A673 (cell line): ENCODE data around the gene ICAM3. TPM values are rescaled to one million over a fixed set of nuclear protein-coding genes. Genes with fewer than 3 reads are reported as not detected.

Source experiments
- BruUV-seq: library from RNA; stranded (reverse); fragments of 400-500 nt; replicated peaks from 2 replicates; lab custom pipeline; 2021; lab: Mats Ljungman, UMichigan
- CTCF ChIA-PET: fragments of 300-600 bp; sonication (Branson Sonifier 250); formaldehyde crosslinking; loops from one replicate; lab custom pipeline; 2022; ENCODE audit warnings: antibody characterized with exemption; lab: Charles Lee
- POLR2A ChIA-PET: fragments of 300-600 bp; sonication (Branson Sonifier 250); formaldehyde crosslinking; loops from one replicate; lab custom pipeline; 2022; ENCODE audit warnings: antibody characterized with exemption; ENCODE audit not compliant: low non-redundant PET; lab: Charles Lee
- DNase-seq: peaks from one replicate; pipeline ENCODE4 v3.0.0-alpha.2; 2015; ENCODE audit warnings: low spot score
- H3K27ac ChIP-seq: fragments of 200-600 bp; sonication (generic); 2 replicates; pipeline ENCODE4 v1.5.1; 2016; ENCODE audit warnings: mixed run types, low read depth, mild to moderate bottlenecking, mixed read lengths, antibody characterized with exemption, low read length; ENCODE audit not compliant: poor library complexity, severe bottlenecking
- H3K27me3 ChIP-seq: fragments of 200-600 bp; sonication (generic); replicated peaks from 2 replicates; pipeline ENCODE4 v1.6.1; 2017; ENCODE audit warnings: mixed run types, low read depth, mild to moderate bottlenecking, mixed read lengths, antibody characterized with exemption, low read length; ENCODE audit not compliant: insufficient read depth, poor library complexity
- H3K36me3 ChIP-seq: fragments of 200-600 bp; sonication (generic); 2 replicates; pipeline ENCODE4 v1.6.1; 2016; ENCODE audit warnings: mixed run types, mild to moderate bottlenecking, mixed read lengths, antibody characterized with exemption, low read length; ENCODE audit not compliant: insufficient read depth, poor library complexity, severe bottlenecking
- H3K4me1 ChIP-seq: fragments of 200-600 bp; sonication (generic); 2 replicates; pipeline ENCODE4 v1.6.1; 2017; ENCODE audit warnings: mixed run types, mild to moderate bottlenecking, mixed read lengths, antibody characterized with exemption, low read length; ENCODE audit not compliant: insufficient read depth, poor library complexity, severe bottlenecking
- H3K4me3 ChIP-seq: fragments of 200-600 bp; sonication (generic); 2 replicates; pipeline ENCODE4 v1.5.1; 2016; ENCODE audit warnings: low read depth, mixed run types, mild to moderate bottlenecking, mixed read lengths, low read length; ENCODE audit not compliant: poor library complexity, severe bottlenecking
- H3K9me3 ChIP-seq: fragments of 200-600 bp; sonication (generic); 2 replicates; pipeline ENCODE4 v1.6.1; 2016; ENCODE audit warnings: mixed run types, low read depth, mild to moderate bottlenecking, mixed read lengths, antibody characterized with exemption, low read length; ENCODE audit not compliant: poor library complexity, severe bottlenecking
- CTCF ChIP-seq: fragments of 300-800, 200-600 bp; sonication (generic); conservative IDR thresholded peaks from 2 replicates; pipeline ENCODE4 v1.5.1; 2017; ENCODE audit warnings: low read depth, mild to moderate bottlenecking, antibody characterized with exemption, low read length, moderate library complexity, mixed read lengths
- EZH2 ChIP-seq: fragments of 200-600 bp; sonication (generic); IDR thresholded peaks from 2 replicates; pipeline ENCODE4 v1.6.1; 2017; ENCODE audit warnings: borderline replicate concordance, low read depth, mild to moderate bottlenecking, mixed read lengths, antibody characterized with exemption, low read length; ENCODE audit not compliant: poor library complexity, severe bottlenecking
- intact Hi-C: fragments of 100-400 bp; cut with micrococcal nuclease; formaldehyde crosslinking; loops from one replicate; pipeline ENCODE4 v1.10.0; 2022; ENCODE audit not compliant: unreplicated experiment
- total RNA-seq: library from RNA; stranded (reverse); gene quantifications from 2 replicates; pipeline ENCODE4 v1.2.3, GENCODE V29; 2021

Gene ICAM3
- total RNA-seq, 1 experiment from 2014 or later: 3.2 TPM

DNA sequence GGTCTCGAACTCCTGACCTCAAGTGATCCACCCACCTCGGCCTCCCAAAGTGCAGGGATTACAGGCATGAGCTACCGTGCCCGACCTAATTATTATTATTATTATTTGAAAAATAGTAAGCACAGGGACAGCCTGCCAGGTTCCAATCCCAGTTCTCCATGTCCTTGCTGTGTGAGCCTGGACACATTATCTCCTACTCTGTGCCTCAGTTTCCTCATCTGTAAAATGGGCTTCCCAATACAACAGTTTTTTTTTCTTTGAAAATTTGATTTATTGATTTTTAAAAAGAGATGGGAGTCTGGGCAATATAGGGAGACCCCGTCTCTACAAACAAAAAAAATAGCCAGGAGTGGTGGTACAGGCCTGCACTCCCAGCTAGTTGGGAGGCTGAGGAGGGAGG, 33.1 kb downstream of the ICAM3 start:
- DNase-seq: no peak
- ChIA-PET POLR2A (interaction anchor here (0.6 kb wide), 1 partner anchor 17 kb away, joined by 3 read pairs; no protein-coding TSS in a partner anchor), CTCF (no interaction called here)
- BruUV-seq: no TSS peak
- TF ChIP-seq CTCF: no peak
- TF ChIP-seq EZH2: no peak
- Histone ChIP-seq H3K9me3 (no peaks in the 10 kb centered on the region), H3K4me3 (no peak overlapping the region), H3K27me3 (no peaks in the 10 kb centered on the region), H3K27ac (no peak overlapping the region), H3K4me1 (peaks cover 6% of the 10 kb centered on the region), H3K36me3 (no peaks in the 10 kb centered on the region)
- intact Hi-C loops: no loop called here

GRCh38 chr19:10305139-10305806, 34.2 kb downstream of the ICAM3 start:
- POLR2A ChIA-PET: interaction anchor here (0.6 to 1.2 kb wide), 2 partner anchors 11 to 28 kb away, joined by 6 to 10 read pairs; no protein-coding TSS in a partner anchor
- intact Hi-C loops: no loop called here
- CTCF ChIA-PET: interaction anchor here (0.6 kb wide), 1 partner anchor 82 kb away, joined by 3 read pairs; no protein-coding TSS in a partner anchor
- TF ChIP-seq CTCF (no peak), EZH2 (no peak)
- no peaks in the 10 kb centered on the region for H3K27me3 ChIP-seq
- peak; percentile 47 for DNase-seq
- H3K9me3 ChIP-seq: no peaks in the 10 kb centered on the region
- no peak overlapping the region for H3K4me3 ChIP-seq
- peaks cover 6% of the 10 kb centered on the region for H3K4me1 ChIP-seq
- no TSS peak for BruUV-seq
- H3K27ac ChIP-seq: peak overlapping the region; percentile 66
- no peaks in the 10 kb centered on the region for H3K36me3 ChIP-seq

- Histone ChIP-seq H3K27me3 (peaks cover 15% of the 10 kb centered on the region), H3K4me3 (no peak overlapping the region), H3K36me3 (no peaks in the 10 kb centered on the region), H3K4me1 (peaks cover 6% of the 10 kb centered on the region), H3K9me3 (no peaks in the 10 kb centered on the region), H3K27ac (no peak overlapping the region)
- DNase-seq: no peak
- ChIA-PET CTCF (no interaction called here), POLR2A (no interaction called here)
- TF ChIP-seq EZH2 (no peak), CTCF (no peak)
- intact Hi-C loops: no loop called here
- BruUV-seq: no TSS peak
These were observed 39.6 kb downstream of the ICAM3 start for GRCh38 chr19:10299545-10300458.
